ENCODE measurements around the gene ALK.

The ALK gene

GRCh38 chr2:29412197-29412925, 509.0 kb downstream of the ALK start:
- H3K9me3 ChIP-seq (ENCODE audit: control insufficient read depth, insufficient read depth, low read length) = no peaks in the 10 kb centered on the region
- no peaks in the 10 kb centered on the region for H3K27me3 ChIP-seq (ENCODE audit: control insufficient read depth, insufficient read depth, low read length)
- no peaks in the 10 kb centered on the region for H3K36me3 ChIP-seq (ENCODE audit: control insufficient read depth, insufficient read depth, low read length)
- no peak overlapping the region for H3K4me3 ChIP-seq (ENCODE audit: low read depth, low read length)
- no peak overlapping the region for H3K9ac ChIP-seq (ENCODE audit: low read depth, low read length)
- no peak overlapping the region for H3K27ac ChIP-seq (ENCODE audit: low read depth, low read length)
- no peaks in the 10 kb centered on the region for H3K4me1 ChIP-seq (ENCODE audit: control insufficient read depth, insufficient read depth, low read length)

- Histone ChIP-seq H3K9me3 (ENCODE audit: control insufficient read depth, insufficient read depth, low read length) (no peaks in the 10 kb centered on the region), H3K27me3 (ENCODE audit: control insufficient read depth, insufficient read depth, low read length) (no peaks in the 10 kb centered on the region), H3K36me3 (ENCODE audit: control insufficient read depth, insufficient read depth, low read length) (no peaks in the 10 kb centered on the region), H3K4me3 (ENCODE audit: low read depth, low read length) (no peak overlapping the region), H3K4me1 (ENCODE audit: control insufficient read depth, insufficient read depth, low read length) (no peaks in the 10 kb centered on the region), H3K27ac (ENCODE audit: low read depth, low read length) (no peak overlapping the region), H3K9ac (ENCODE audit: low read depth, low read length) (no peak overlapping the region)
Measured at GRCh38 chr2:29405707-29406106, 515.7 kb downstream of the ALK start.

GRCh38 chr2:29405266-29405665, 516.1 kb downstream of the ALK start:
- H3K27ac ChIP-seq (ENCODE audit: low read depth, low read length) = no peak overlapping the region
- H3K9me3 ChIP-seq (ENCODE audit: control insufficient read depth, insufficient read depth, low read length) = no peaks in the 10 kb centered on the region
- no peak overlapping the region for H3K9ac ChIP-seq (ENCODE audit: low read depth, low read length)
- no peaks in the 10 kb centered on the region for H3K27me3 ChIP-seq (ENCODE audit: control insufficient read depth, insufficient read depth, low read length)
- H3K4me3 ChIP-seq (ENCODE audit: low read depth, low read length) = no peak overlapping the region
- no peaks in the 10 kb centered on the region for H3K4me1 ChIP-seq (ENCODE audit: control insufficient read depth, insufficient read depth, low read length)
- H3K36me3 ChIP-seq (ENCODE audit: control insufficient read depth, insufficient read depth, low read length) = no peaks in the 10 kb centered on the region

- H3K4me1 ChIP-seq (ENCODE audit: control insufficient read depth, insufficient read depth, low read length) = no peaks in the 10 kb centered on the region
- no peak overlapping the region for H3K4me3 ChIP-seq (ENCODE audit: low read depth, low read length)
- H3K36me3 ChIP-seq (ENCODE audit: control insufficient read depth, insufficient read depth, low read length) = no peaks in the 10 kb centered on the region
- H3K9ac ChIP-seq (ENCODE audit: low read depth, low read length) = no peak overlapping the region
- no peaks in the 10 kb centered on the region for H3K27me3 ChIP-seq (ENCODE audit: control insufficient read depth, insufficient read depth, low read length)
- no peaks in the 10 kb centered on the region for H3K9me3 ChIP-seq (ENCODE audit: control insufficient read depth, insufficient read depth, low read length)
- H3K27ac ChIP-seq (ENCODE audit: low read depth, low read length) = no peak overlapping the region
Measured at GRCh38 chr2:29401994-29402393, 519.4 kb downstream of the ALK start.

- Histone ChIP-seq H3K9ac (ENCODE audit: low read depth, low read length) (no peak overlapping the region), H3K27me3 (ENCODE audit: control insufficient read depth, insufficient read depth, low read length) (no peaks in the 10 kb centered on the region), H3K36me3 (ENCODE audit: control insufficient read depth, insufficient read depth, low read length) (no peaks in the 10 kb centered on the region), H3K4me1 (ENCODE audit: control insufficient read depth, insufficient read depth, low read length) (no peaks in the 10 kb centered on the region), H3K4me3 (ENCODE audit: low read depth, low read length) (no peak overlapping the region), H3K9me3 (ENCODE audit: control insufficient read depth, insufficient read depth, low read length) (no peaks in the 10 kb centered on the region), H3K27ac (ENCODE audit: low read depth, low read length) (no peak overlapping the region)
Measured at GRCh38 chr2:29400930-29401653, 520.3 kb downstream of the ALK start.

GRCh38 chr2:29398384-29399237, 522.8 kb downstream of the ALK start:
- Histone ChIP-seq H3K9me3 (ENCODE audit: control insufficient read depth, insufficient read depth, low read length) (no peaks in the 10 kb centered on the region), H3K27me3 (ENCODE audit: control insufficient read depth, insufficient read depth, low read length) (no peaks in the 10 kb centered on the region), H3K4me3 (ENCODE audit: low read depth, low read length) (no peak overlapping the region), H3K27ac (ENCODE audit: low read depth, low read length) (no peak overlapping the region), H3K4me1 (ENCODE audit: control insufficient read depth, insufficient read depth, low read length) (no peaks in the 10 kb centered on the region), H3K36me3 (ENCODE audit: control insufficient read depth, insufficient read depth, low read length) (no peaks in the 10 kb centered on the region), H3K9ac (ENCODE audit: low read depth, low read length) (no peak overlapping the region)

- H3K27me3 ChIP-seq (ENCODE audit: control insufficient read depth, insufficient read depth, low read length) = no peaks in the 10 kb centered on the region
- H3K27ac ChIP-seq (ENCODE audit: low read depth, low read length) = no peak overlapping the region
- H3K9me3 ChIP-seq (ENCODE audit: control insufficient read depth, insufficient read depth, low read length) = no peaks in the 10 kb centered on the region
- no peaks in the 10 kb centered on the region for H3K36me3 ChIP-seq (ENCODE audit: control insufficient read depth, insufficient read depth, low read length)
- no peak overlapping the region for H3K4me3 ChIP-seq (ENCODE audit: low read depth, low read length)
- H3K9ac ChIP-seq (ENCODE audit: low read depth, low read length) = no peak overlapping the region
- H3K4me1 ChIP-seq (ENCODE audit: control insufficient read depth, insufficient read depth, low read length) = no peaks in the 10 kb centered on the region
Measured at GRCh38 chr2:29397713-29398112, 523.7 kb downstream of the ALK start.

- H3K4me1 ChIP-seq (ENCODE audit: control insufficient read depth, insufficient read depth, low read length) = no peaks in the 10 kb centered on the region
- no peaks in the 10 kb centered on the region for H3K27me3 ChIP-seq (ENCODE audit: control insufficient read depth, insufficient read depth, low read length)
- no peak overlapping the region for H3K27ac ChIP-seq (ENCODE audit: low read depth, low read length)
- no peaks in the 10 kb centered on the region for H3K36me3 ChIP-seq (ENCODE audit: control insufficient read depth, insufficient read depth, low read length)
- no peaks in the 10 kb centered on the region for H3K9me3 ChIP-seq (ENCODE audit: control insufficient read depth, insufficient read depth, low read length)
- H3K9ac ChIP-seq (ENCODE audit: low read depth, low read length) = no peak overlapping the region
- H3K4me3 ChIP-seq (ENCODE audit: low read depth, low read length) = no peak overlapping the region
Measured at GRCh38 chr2:29397039-29397438, 524.3 kb downstream of the ALK start.

GRCh38 chr2:29394981-29395350, 526.4 kb downstream of the ALK start:
- no peak overlapping the region for H3K9ac ChIP-seq (ENCODE audit: low read depth, low read length)
- no peaks in the 10 kb centered on the region for H3K9me3 ChIP-seq (ENCODE audit: control insufficient read depth, insufficient read depth, low read length)
- no peak overlapping the region for H3K4me3 ChIP-seq (ENCODE audit: low read depth, low read length)
- H3K4me1 ChIP-seq (ENCODE audit: control insufficient read depth, insufficient read depth, low read length) = no peaks in the 10 kb centered on the region
- H3K27ac ChIP-seq (ENCODE audit: low read depth, low read length) = no peak overlapping the region
- no peaks in the 10 kb centered on the region for H3K36me3 ChIP-seq (ENCODE audit: control insufficient read depth, insufficient read depth, low read length)
- no peaks in the 10 kb centered on the region for H3K27me3 ChIP-seq (ENCODE audit: control insufficient read depth, insufficient read depth, low read length)

- Histone ChIP-seq H3K9ac (ENCODE audit: low read depth, low read length) (no peak overlapping the region), H3K4me3 (ENCODE audit: low read depth, low read length) (no peak overlapping the region), H3K9me3 (ENCODE audit: control insufficient read depth, insufficient read depth, low read length) (no peaks in the 10 kb centered on the region), H3K27me3 (ENCODE audit: control insufficient read depth, insufficient read depth, low read length) (no peaks in the 10 kb centered on the region), H3K4me1 (ENCODE audit: control insufficient read depth, insufficient read depth, low read length) (no peaks in the 10 kb centered on the region), H3K27ac (ENCODE audit: low read depth, low read length) (no peak overlapping the region), H3K36me3 (ENCODE audit: control insufficient read depth, insufficient read depth, low read length) (no peaks in the 10 kb centered on the region)
Measured at GRCh38 chr2:29394311-29394980, 526.9 kb downstream of the ALK start.

Measured in HUES48 (cell line).